CD4-positive, alpha-beta T cell treated with Interferon alpha-2 for 1 hour (primary cell): ENCODE results near the gene ADGB.
A peak's percentile ranks its signal among the peaks of the same experiment; 100 is the strongest.
"Not testable (repeated sequence)": the region's sequence is repeated elsewhere in the genome, so short reads cannot be mapped to it uniquely, and the experiment has no call there.

Source experiments
- DNase-seq, 2 donors: peaks; one replicate each; pipeline ENCODE4 v3.0.0-alpha.2; 2020 to 2022

Gene ADGB

GRCh38 chr6:146598772-146599405 is at the start of gene ADGB:
ADGB (plus strand) TSS chr6:146598972; CDS start chr6:146599041, 69 bp downstream.
- DNase-seq = no peak

GRCh38 chr6:146550911-146551310 is 47.9 kb upstream of the ADGB start:
- DNase-seq = no peak

- no peak for DNase-seq
Observed at GRCh38 chr6:146551545-146551944, 47.2 kb upstream of the ADGB start.

DNA sequence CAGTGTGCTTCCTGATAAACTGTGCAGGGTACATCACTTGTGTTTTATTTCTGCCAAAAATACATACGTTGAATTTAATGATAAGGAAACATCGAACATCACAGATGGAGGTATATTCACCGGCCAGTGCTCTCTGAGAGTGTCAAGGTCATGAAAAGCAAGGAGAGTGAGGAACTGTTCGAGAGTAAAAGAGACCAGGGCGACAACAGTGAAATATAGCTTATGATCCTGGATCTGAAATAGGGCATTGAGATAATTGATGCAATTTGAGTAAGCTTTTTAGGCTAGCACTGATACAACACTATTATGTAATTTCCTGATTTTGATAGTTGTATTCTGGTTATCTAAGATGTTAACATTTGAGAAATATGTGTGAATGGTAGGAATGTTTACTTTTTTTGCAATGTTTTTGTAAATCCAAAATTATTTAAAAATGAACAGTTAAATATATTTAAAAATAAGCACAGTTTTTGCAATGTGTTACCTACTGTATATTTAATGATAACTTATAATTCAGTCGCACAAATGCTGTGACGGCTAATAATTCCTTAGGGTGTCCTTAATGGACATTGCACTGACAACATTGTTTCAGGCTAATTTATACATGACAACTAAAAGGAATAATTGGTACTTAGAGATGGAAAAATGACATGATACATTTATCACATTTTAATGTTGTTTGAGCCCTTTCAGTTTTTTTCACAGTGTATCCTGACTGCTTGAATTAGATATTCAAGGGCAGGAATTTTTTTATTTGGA is 45.2 kb upstream of the ADGB start:
- no peak for DNase-seq

DNA sequence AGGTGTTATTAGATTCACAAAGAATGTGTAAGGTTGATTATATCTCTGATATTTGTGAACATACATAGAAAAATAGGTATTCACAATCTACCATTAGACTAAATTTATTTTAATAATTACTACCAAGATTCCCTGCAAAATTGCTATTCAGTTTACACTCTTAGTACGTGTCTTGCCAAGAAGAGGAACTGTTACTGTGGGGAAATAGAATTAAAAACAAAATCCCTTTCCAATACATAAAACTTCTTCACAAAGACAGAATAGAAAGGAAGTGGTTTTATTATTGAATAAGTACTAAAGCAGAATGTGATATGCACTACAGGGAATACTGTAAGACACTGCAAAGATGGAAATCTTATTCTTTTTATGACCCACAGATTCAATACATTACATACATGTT is 38.2 kb upstream of the ADGB start:
- DNase-seq = no peak

- not testable (repeated sequence) for DNase-seq
Observed at GRCh38 chr6:146566661-146567060, 32.1 kb upstream of the ADGB start.

GRCh38 chr6:146568619-146569018 is 30.2 kb upstream of the ADGB start:
- DNase-seq = not testable (repeated sequence)

DNA sequence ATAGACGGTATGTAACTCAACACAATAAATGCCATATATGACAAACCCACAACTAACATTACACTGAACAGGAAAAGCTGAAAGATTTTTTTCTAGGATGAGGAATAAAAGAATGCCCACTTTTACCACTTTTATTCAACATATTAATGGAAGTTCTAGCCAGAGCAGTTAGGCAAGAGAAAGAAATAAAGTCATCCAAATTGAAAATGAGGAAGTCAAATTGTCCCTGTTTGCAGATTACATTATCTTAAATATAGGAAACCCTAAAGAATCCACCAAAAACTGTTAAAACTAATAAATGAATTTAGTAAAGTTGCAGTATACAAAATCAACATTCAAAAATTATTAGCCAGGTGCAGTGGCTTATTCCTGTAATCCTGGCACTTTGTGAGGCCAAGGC is 24.6 kb upstream of the ADGB start:
- no peak for DNase-seq

DNA sequence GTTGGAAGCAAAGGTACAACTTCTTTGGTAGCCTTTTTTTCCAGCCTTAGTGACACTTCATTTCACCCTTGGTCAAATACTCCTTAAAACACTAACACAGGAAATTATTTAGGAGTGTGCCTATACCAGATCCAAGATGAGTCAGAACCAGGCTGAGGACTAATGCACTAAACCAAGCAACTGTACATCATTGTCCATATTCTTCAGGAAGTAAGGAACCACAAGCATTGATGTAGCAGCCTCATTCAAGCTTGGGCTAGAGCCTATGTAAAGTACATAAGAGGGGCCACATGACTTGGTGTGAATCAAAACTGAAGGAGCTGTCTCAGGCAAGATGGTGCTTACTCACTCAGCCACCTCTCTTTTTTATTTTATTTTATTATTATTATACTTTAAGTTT is 20.7 kb upstream of the ADGB start:
- no peak for DNase-seq

- no peak for DNase-seq
Observed at GRCh38 chr6:146581968-146582367, 16.8 kb upstream of the ADGB start.

GRCh38 chr6:146582857-146583256 is 15.9 kb upstream of the ADGB start:
- DNase-seq = peak in 1 of 2 donors; percentile 26

GRCh38 chr6:146583966-146584365 is 14.8 kb upstream of the ADGB start:
- no peak for DNase-seq

DNA sequence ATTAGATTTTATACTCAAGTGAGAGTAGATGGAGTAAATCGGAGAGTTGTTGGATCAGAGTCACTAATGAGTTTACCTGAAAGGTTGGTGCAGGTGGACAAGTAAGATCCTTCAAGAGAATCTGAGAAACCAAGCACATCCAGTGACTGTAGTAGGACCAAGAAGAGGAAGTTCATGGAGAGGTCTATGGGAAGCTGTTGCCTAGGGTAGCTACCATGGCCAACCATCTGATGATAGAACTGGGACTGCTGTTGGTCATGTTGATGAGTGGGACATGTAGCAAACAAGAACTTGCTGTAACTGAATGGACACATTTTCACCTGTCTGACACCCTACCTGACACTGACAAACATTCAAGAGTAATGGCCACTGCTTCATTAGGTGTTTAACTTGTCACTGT is 11.3 kb upstream of the ADGB start:
- DNase-seq = no peak

DNA sequence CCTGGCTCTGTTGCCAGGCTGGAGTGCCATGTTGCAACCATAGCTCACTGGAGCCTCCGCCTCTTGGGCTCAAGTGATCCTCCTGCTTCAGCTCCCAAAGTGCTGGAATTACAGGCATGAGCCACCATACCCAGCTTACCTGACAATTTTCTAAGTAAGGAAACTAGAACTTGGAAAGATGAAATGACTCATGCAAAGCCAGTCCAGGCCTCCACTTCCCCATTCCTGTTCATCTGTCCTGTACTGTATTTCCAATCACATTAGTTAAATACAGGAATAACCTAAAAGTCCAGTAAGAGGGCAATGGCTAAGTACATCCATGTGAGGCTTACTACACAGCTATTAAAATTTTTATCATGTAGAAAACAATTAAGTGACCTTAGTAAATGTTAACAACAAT is 8.3 kb upstream of the ADGB start:
- DNase-seq = no peak

GRCh38 chr6:146592451-146592850 is 6.3 kb upstream of the ADGB start:
- DNase-seq = no peak

GRCh38 chr6:146593986-146594385 is 4.8 kb upstream of the ADGB start:
- DNase-seq = no peak

DNA sequence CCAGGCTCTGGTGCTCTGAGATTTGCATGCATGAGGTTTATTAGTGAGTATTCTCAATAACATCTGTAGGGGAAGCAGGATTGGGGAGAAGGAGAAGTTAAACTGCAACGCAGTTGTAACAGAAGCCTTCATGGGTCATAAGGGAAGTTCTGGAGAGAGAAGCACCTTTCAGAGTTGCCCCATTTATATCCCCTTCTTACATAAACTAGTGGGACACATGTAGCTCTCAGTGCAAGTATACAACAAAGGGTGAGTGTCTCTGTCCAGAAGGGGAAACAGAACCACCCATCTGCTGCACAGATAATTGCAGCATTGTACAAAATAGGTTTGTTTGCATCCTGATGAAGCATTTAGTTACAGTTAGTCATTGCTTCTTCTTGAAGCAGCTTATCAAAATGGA is 4.3 kb upstream of the ADGB start:
- no peak for DNase-seq

DNA sequence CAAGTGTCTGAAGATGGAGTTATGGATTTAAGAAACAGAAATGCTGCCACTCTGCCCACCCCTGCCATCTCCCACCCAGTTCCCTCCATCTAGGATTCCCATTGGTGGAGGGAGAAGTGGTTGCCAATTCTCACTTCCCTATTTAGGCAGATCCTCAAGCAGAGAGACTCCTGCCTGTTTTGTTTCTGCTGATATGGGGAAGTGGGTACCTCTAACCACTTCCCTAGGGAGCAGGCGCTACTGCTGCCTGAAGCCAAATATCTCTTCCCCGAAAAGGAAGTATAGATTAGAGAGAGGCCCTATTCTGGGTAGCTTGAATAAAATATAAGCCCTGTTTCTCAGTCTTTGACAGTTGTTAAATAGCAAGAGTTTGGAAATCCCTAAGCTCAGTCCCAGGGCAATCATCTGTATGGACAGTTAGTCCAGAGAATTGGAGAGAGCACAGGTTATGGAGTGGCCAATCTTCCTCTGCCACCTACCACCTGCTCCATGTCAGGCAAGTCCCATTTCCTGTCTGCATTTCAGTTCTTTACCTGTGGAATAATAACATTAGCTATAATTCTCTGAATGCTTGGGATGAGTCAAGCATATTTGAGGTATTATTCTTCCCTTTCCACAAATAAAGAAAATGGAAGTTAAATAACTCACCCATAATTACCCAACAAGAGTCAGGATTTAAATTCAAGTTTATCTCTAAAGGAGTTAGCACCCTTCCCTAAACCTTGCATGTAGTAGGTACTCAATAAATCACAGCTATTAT is 2.6 kb upstream of the ADGB start:
- DNase-seq = peak; percentile 14 to 24

DNA sequence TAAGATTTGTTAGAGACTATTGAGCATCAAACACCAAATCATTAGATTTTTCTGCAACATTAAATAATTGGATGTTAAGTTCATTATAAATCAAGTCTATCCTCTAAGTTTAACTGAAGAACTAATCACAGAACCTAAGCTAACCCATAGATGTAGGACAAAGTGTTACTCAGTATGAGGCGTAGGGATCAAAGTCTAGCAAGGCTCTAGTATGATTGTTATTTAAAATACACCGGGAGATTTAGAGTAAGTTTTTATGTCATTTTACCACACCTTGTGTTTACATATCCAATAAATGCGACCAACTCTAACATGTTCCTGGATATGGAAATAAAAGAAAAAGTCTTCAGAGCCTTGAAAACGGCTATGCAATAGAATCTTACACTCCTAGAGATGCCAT is 2.6 kb downstream of the ADGB start:
- no peak for DNase-seq

GRCh38 chr6:146602526-146602925 is 3.8 kb downstream of the ADGB start:
- no peak for DNase-seq

DNA sequence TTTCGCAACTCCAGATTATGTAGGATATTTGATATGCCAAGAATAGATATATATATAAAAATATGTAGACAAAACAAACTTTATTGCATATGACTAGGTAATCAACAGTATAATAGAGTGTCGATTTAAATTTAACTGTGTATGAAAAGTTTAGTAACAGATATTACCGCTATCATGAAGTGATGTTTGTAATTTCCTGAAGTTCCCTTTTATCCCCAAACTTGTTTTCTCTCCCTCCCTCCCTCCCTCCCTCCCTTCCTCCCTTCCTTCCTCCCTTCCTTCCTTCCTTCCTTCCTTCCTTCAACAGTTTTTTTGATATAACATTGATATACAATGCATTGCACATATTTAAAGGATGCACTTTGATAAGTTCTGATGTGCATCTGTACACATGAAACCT is 15.2 kb downstream of the ADGB start:
- DNase-seq = no peak

GRCh38 chr6:146620655-146621054 is 21.9 kb downstream of the ADGB start:
- DNase-seq = no peak

DNA sequence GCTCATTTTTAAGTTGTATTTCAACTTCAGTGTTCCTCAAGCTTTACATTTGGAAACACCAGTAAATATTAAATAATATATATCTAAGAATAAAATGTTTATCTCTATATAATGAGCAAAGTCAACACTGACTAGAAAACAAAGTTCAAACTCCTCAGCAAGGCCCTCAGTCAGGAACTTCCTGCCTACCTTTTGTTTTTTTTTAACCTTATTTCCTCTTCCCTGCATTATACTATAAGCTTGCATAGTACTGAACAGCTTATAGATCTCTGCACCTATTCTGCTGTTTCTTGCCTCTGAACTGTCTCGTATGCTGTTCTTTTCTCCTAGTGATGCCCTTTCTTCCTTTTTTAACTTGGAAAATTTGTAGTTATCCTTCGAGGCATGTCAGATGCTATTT is 29.6 kb downstream of the ADGB start:
- DNase-seq = no peak

GRCh38 chr6:146634022-146634421 is 35.2 kb downstream of the ADGB start:
- DNase-seq = no peak
